Stomach (tissue), 4 donors: ENCODE measurements around the gene SH3GLB1.

ENCODE experiments used
- EP300 ChIP-seq: sonication (generic); formaldehyde crosslinking; IDR thresholded peaks from one replicate; pipeline ENCODE4 v1.6.1; 2017; ENCODE audit warnings: antibody characterized with exemption
- POLR2A ChIP-seq, 4 donors: fragments of 450-650 bp; IDR thresholded peaks; one replicate each; pipeline ENCODE4 v1.6.1; 2016; ENCODE audit warnings: antibody characterized with exemption in 4 of 4, control low read depth in 2 of 4, mild to moderate bottlenecking in 1 of 4, moderate library complexity in 1 of 4
- POLR2AphosphoS5 ChIP-seq, 3 donors: sonication (generic); formaldehyde crosslinking; IDR thresholded peaks; one replicate each; pipeline ENCODE4 v1.6.1; 2016; ENCODE audit warnings: antibody characterized with exemption in 3 of 3
- TF ChIP-seq, protein P1 (sequence below), 7 experiments: fragments of 450-650 bp in 4 of 7; fragments of 200-600 bp in 3 of 7; sonication (generic) in 3 of 7; IDR thresholded peaks; one replicate each; pipeline ENCODE4 v1.5.1; 2016 to 2019; ENCODE audit warnings: antibody characterized with exemption in 7 of 7, control low read depth in 2 of 7, mild to moderate bottlenecking in 1 of 7

- TF ChIP-seq, protein P1, sequence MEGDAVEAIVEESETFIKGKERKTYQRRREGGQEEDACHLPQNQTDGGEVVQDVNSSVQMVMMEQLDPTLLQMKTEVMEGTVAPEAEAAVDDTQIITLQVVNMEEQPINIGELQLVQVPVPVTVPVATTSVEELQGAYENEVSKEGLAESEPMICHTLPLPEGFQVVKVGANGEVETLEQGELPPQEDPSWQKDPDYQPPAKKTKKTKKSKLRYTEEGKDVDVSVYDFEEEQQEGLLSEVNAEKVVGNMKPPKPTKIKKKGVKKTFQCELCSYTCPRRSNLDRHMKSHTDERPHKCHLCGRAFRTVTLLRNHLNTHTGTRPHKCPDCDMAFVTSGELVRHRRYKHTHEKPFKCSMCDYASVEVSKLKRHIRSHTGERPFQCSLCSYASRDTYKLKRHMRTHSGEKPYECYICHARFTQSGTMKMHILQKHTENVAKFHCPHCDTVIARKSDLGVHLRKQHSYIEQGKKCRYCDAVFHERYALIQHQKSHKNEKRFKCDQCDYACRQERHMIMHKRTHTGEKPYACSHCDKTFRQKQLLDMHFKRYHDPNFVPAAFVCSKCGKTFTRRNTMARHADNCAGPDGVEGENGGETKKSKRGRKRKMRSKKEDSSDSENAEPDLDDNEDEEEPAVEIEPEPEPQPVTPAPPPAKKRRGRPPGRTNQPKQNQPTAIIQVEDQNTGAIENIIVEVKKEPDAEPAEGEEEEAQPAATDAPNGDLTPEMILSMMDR (IDR thresholded peaks at IDR 0.05) = no peak
- TF ChIP-seq POLR2A (IDR thresholded peaks at IDR 0.05) = no peak
- no peak for TF ChIP-seq POLR2AphosphoS5 (IDR thresholded peaks at IDR 0.05)
- TF ChIP-seq EP300 = no peak
These were observed 2.6 kb upstream of the SH3GLB1 start for GRCh38 chr1:86701731-86702130.
